Progenitor cell of endocrine pancreas (in vitro differentiated cells): ENCODE results near the gene VSIG1. TPM values are rescaled to one million over a fixed set of nuclear protein-coding genes. Genes with fewer than 3 reads are reported as not detected.

Experiments
- DNase-seq: peaks from one replicate; pipeline ENCODE4 v3.0.0; 2021; ENCODE audit warnings: low spot score; ENCODE audit not compliant: unreplicated experiment
- H3K27ac Mint-ChIP-seq: 2 replicates; pipeline ENCODE4 v1.8.0; 2021; ENCODE audit warnings: mild to moderate bottlenecking, moderate library complexity, mixed read lengths
- H3K27me3 Mint-ChIP-seq: 2 replicates; pipeline ENCODE4 v1.8.0; 2021; ENCODE audit warnings: mixed read lengths
- H3K36me3 Mint-ChIP-seq: 2 replicates; pipeline ENCODE4 v1.8.0; 2022; ENCODE audit warnings: mixed read lengths; ENCODE audit not compliant: insufficient read depth
- H3K4me1 Mint-ChIP-seq: 2 replicates; pipeline ENCODE4 v1.8.0; 2021; ENCODE audit warnings: low read depth, mixed read lengths
- H3K4me3 Mint-ChIP-seq: 2 replicates; pipeline ENCODE4 v1.8.0; 2021; ENCODE audit warnings: low read depth, mild to moderate bottlenecking, moderate library complexity, mixed read lengths
- H3K9me3 Mint-ChIP-seq: 2 replicates; pipeline ENCODE4 v1.8.0; 2021; ENCODE audit warnings: low read depth, mixed read lengths
- total RNA-seq: library from RNA; stranded (reverse); gene quantifications from 2 replicates; pipeline ENCODE4 v1.2.1, GENCODE V29; 2021
- TF ChIP-seq, protein P1 (sequence below): fragments of 200-600 bp; sonication (generic); IDR thresholded peaks from one replicate; pipeline ENCODE4 v1.5.0; 2021; ENCODE audit warnings: antibody characterized with exemption, mild to moderate bottlenecking; ENCODE audit not compliant: unreplicated experiment

Gene VSIG1
- total RNA-seq, 1 donor from 2014 or later, result 67.9 TPM

DNA sequence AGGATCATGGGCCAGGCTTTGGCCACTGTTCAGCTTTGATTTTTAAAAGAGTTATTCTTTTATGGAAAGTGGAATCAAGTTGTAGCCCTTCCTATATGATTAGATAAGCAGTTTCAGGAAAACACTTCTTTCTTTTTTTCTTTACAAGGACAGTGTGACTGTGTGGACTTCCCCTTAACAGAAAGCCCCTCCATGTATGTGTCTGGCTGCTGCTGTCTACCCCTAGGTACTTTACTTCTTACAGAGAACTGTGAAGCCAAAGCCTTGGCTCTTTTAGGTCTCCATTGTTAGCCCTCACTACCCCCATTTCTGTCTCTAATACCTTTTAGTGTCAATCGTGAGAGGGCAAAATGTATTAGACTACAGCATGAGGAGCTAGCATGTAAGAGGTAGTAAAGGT, 19.1 kb downstream of the VSIG1 start:
- Mint-ChIP-seq H3K4me1 (peaks cover 8% of the 10 kb centered on the region), H3K9me3 (no peaks in the 10 kb centered on the region), H3K36me3 (peaks cover 26% of the 10 kb centered on the region), H3K27me3 (peaks cover 7% of the 10 kb centered on the region), H3K27ac (no peak overlapping the region), H3K4me3 (no peak overlapping the region)
- TF ChIP-seq, protein P1, sequence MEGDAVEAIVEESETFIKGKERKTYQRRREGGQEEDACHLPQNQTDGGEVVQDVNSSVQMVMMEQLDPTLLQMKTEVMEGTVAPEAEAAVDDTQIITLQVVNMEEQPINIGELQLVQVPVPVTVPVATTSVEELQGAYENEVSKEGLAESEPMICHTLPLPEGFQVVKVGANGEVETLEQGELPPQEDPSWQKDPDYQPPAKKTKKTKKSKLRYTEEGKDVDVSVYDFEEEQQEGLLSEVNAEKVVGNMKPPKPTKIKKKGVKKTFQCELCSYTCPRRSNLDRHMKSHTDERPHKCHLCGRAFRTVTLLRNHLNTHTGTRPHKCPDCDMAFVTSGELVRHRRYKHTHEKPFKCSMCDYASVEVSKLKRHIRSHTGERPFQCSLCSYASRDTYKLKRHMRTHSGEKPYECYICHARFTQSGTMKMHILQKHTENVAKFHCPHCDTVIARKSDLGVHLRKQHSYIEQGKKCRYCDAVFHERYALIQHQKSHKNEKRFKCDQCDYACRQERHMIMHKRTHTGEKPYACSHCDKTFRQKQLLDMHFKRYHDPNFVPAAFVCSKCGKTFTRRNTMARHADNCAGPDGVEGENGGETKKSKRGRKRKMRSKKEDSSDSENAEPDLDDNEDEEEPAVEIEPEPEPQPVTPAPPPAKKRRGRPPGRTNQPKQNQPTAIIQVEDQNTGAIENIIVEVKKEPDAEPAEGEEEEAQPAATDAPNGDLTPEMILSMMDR, result no peak
- DNase-seq, result no peak

DNA sequence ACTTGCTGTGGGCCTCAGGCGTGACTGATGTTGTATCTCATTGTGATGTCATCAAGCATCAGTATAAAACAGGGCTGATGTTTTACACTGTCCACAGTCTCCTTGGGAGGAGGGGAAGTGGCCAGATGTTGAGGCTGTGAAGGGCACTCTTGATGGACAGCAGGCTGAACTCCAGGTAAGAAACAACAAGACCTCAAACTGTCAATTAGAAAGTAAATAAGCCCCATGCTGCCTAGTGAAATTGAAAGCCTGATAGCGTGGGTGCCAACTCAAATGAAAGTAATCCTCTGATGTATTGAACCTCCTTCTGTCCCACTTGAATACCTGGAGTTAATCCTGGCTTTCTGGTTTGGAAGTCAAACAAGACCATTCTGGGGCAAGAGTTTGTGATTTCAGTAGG, 19.7 kb downstream of the VSIG1 start:
- H3K4me1 Mint-ChIP-seq, result peaks cover 8% of the 10 kb centered on the region
- H3K27ac Mint-ChIP-seq, result no peak overlapping the region
- no peak for DNase-seq
- TF ChIP-seq, protein P1, result no peak
- no peak overlapping the region for H3K4me3 Mint-ChIP-seq
- no peaks in the 10 kb centered on the region for H3K9me3 Mint-ChIP-seq
- H3K27me3 Mint-ChIP-seq, result peaks cover 7% of the 10 kb centered on the region
- peaks cover 26% of the 10 kb centered on the region for H3K36me3 Mint-ChIP-seq

DNA sequence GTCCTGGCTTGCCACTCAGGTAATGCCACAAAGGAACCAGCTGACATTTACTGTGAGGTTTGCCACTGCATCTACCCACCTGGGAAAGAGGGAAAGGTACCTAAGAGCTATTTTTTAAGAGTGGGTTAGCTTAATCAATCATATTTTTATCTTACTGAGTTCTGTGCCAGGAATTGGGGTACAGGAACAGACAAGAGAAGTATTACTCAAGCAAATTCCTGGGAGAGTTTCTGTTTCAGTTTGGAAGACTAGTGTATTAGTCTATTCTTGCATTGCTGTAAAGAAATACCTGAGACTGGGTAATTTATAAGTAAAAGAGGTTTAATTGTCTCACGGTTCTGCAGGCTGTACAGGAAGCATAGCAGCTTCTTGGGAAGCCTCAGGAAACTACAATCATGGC, 23.3 kb downstream of the VSIG1 start:
- H3K9me3 Mint-ChIP-seq, result no peaks in the 10 kb centered on the region
- peaks cover 7% of the 10 kb centered on the region for H3K27me3 Mint-ChIP-seq
- DNase-seq, result no peak
- peaks cover 10% of the 10 kb centered on the region for H3K4me1 Mint-ChIP-seq
- TF ChIP-seq, protein P1, result no peak
- H3K4me3 Mint-ChIP-seq, result no peak overlapping the region
- peaks cover 9% of the 10 kb centered on the region for H3K36me3 Mint-ChIP-seq
- H3K27ac Mint-ChIP-seq, result no peak overlapping the region

DNA sequence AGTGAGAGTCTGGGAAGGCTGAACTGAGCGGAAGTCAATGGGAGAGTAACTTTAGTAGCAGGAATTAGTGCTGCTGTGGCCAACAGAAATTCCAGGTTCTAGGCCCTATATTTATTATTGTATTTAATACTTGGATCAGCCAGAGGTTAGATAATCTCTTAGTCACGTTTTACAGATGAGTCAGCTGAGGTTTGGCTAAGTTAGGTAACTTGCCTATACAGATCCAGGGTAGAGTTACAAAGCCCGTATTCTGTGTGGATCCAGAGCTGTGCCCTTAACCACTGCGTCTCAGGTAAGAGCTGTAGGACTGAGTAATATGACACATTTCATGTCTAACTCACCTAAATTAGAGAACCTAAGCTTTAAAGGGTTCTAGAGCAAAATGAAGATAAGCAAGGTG, 26.0 kb downstream of the VSIG1 start:
- Mint-ChIP-seq H3K27me3 (peaks cover 7% of the 10 kb centered on the region), H3K36me3 (peaks cover 9% of the 10 kb centered on the region), H3K27ac (no peak overlapping the region), H3K4me3 (no peak overlapping the region), H3K4me1 (peaks cover 6% of the 10 kb centered on the region), H3K9me3 (no peaks in the 10 kb centered on the region)
- TF ChIP-seq, protein P1, result no peak
- no peak for DNase-seq

DNA sequence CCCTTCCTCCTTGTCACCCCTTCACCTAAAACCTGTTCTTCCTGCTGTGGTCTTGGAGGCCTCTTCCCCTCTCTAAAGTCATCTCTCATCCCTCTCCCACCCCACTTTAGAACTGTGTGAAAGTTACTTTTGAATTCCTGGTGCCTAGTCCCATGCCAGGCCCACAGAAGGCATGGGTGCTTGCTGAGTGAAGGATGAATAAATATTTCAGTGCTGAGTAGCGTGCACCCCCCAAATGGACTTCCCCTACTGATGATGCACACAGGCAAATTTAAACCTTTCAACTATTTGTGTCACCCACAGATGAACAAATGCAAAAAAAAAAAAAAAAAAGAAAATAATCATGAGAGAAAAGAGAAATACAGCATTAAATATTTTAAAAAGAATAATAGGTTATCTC, 26.7 kb downstream of the VSIG1 start:
- H3K27ac Mint-ChIP-seq, result no peak overlapping the region

More for the DNA sequence above, 26.7 kb downstream of the VSIG1 start:
- DNase-seq, result no peak
- TF ChIP-seq, protein P1, result no peak
- Mint-ChIP-seq H3K4me3 (no peak overlapping the region), H3K4me1 (peaks cover 5% of the 10 kb centered on the region), H3K9me3 (no peaks in the 10 kb centered on the region), H3K36me3 (peaks cover 10% of the 10 kb centered on the region), H3K27me3 (peaks cover 7% of the 10 kb centered on the region)
